Embryonic facial prominence (tissue), 1 donor: ENCODE results near the gene KRTCAP3.

Experiments used
- DNase-seq: peaks from one replicate; pipeline ENCODE4 v3.0.0-alpha.2; 2016; ENCODE audit errors: extremely low spot score

The KRTCAP3 gene

DNA sequence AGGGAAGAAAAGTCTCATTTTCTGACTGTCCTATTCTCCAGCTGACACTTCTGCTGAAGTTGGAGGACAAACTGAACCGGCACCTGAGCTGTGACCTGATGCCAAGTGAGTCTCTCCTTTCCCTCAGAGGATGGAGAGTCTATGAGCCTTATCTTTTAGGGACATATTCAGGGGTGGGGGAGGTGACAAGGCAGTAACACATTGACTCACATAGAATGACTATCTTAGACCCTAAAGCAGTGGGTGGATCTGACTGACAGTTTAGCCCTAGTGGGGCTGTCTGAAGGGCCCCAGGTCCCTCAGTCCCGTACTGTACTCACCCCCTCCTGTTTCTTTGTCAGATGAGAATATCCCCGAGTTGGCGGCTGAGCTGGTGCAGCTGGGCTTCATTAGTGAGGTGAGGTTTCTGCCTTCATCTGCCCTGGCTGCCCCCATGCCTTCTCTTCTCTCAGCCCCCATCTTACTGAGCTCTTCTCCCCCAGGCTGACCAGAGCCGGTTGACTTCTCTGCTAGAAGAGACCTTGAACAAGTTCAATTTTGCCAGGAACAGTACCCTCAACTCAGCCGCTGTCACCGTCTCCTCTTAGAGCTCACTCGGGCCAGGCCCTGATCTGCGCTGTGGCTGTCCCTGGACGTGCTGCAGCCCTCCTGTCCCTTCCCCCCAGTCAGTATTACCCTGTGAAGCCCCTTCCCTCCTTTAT is 805 bp upstream of the KRTCAP3 start:
- DNase-seq: no peak

DNA sequence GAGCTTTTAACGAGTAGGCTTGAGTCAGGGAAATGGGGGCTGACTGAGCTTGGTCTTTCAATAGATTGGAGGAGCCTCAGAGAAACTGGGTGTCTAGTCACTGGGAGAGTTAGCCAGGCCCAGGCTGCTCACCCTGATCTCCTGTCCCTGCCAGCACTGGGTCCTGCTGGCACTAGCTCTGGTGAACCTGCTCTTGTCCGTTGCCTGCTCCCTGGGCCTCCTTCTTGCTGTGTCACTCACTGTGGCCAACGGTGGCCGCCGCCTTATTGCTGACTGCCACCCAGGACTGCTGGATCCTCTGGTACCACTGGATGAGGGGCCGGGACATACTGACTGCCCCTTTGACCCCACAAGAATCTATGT is 720 bp downstream of the KRTCAP3 start:
- no peak for DNase-seq

GRCh38 chr2:27445155-27445554 is 3.0 kb downstream of the KRTCAP3 start:
- no peak for DNase-seq

GRCh38 chr2:27445615-27446014 is 3.4 kb downstream of the KRTCAP3 start:
- no peak for DNase-seq

GRCh38 chr2:27446057-27446456 is 3.9 kb downstream of the KRTCAP3 start:
- no peak for DNase-seq

DNA sequence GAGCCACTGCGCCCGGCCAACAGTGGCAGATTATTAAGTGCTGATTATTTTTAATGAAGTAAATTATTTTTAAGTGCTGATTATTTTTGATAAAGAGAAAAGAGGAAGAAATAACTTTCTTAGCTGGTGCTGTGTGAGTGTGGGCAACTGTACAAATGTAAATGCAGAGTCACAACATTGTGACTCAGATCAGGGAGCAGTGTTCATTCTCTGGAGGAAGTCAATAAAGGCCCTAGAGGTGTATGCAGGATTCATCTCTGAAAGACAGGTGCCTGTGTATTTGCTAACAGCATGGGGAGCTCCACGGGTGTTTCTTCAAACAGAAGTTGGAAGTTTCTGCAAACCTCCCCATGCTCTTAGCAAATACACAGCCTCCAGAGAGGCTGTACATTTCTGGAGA is 6.2 kb downstream of the KRTCAP3 start:
- no peak for DNase-seq

- DNase-seq: no peak
Observed at GRCh38 chr2:27451095-27451494, 8.9 kb downstream of the KRTCAP3 start.

DNA sequence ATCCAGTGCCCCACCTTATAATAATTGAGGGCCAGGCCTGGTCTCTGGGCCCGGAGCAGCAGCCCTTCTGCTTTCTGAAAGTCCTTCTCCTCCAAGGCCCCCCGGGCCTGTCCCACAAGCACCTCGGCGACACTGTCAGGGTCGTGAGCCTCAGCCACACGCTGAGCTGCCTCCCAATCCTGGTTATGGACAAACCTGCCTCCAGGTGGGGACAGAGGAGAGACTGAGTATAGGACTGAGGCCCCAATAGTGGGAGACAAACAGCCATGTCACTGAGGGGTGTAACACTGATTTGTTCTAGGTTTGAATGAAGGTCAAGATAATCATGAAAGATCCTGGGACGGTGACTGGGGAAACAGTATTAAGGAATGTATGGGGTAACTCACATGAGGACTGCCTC is 11.8 kb downstream of the KRTCAP3 start:
- no peak for DNase-seq

- DNase-seq: no peak
Observed at GRCh38 chr2:27461118-27461517, 18.9 kb downstream of the KRTCAP3 start.

DNA sequence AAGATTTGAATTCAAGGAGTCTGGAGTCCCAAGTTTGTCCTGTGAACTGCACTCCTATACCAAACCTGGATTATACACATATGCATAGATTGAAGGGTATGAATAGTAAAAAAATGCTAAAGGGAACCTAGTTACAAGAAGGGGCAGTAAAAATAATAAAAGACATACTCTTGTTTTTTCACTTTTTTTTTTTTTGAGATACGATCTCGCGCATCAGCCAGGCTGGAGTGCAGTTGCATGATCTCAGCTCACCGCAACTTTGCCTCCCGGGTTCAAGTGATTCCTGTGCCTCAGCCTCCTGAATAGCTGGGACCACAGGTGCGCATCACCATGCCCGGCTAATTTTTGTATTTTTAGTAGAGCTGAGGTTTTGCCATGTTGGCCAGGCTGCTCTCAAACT is 22.3 kb downstream of the KRTCAP3 start:
- DNase-seq: no peak

DNA sequence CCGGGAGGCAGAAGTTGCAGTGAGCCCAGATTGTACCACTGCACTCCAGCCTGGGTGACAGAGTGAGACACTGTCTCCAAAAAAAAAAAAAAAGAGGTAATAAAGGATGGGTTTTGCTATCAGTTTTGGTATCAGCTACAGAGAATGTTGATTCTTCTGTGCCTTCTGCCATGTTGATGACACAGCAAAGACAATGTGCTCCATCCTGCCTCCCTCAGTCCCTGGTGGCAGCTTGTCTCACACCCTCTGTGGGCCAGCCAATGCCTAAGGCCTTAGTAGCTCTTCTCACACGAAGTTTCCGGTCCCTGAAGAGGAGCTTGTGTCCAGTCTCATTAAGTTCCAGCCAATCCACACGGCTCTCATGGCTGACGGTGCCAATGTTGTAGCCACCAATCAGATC is 29.8 kb downstream of the KRTCAP3 start:
- no peak for DNase-seq

DNA sequence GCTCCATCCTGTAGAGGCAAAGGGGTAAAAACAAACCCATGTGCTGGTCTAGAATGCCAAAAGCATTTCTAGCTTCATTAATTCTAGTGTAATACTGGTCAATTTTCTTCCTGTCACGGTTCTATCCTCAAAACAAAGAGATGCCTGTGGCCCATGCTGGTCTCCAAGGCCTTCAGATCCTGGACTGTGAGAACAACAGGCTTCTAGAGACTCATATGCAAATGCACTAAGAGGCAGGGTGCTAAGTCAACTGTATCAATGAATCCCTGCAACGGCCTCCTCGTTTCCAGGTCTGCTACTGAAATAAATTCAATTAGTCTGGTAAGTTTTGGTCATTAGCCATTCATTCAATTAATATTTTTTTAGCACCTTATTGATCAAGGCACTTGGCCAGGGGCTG is 43.3 kb downstream of the KRTCAP3 start:
- no peak for DNase-seq

DNA sequence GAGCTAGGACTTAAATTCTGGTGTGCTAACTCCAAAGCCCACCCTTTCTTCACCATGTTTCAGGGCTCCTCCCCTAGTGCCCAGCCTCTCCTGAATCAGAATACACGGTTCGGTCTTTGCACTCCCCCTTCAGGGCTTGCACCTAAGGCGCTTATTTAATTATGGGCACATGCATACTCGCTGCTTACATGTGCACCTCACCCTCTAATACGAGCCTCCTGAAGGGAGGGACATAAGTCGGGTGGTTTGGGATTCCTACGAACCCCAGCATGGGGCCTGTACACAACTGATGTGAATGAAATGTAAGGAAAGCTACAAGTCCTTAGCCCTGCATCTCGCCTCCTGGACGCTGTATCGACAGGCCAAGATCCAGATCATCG is 46.9 kb downstream of the KRTCAP3 start:
- DNase-seq: no peak

DNA sequence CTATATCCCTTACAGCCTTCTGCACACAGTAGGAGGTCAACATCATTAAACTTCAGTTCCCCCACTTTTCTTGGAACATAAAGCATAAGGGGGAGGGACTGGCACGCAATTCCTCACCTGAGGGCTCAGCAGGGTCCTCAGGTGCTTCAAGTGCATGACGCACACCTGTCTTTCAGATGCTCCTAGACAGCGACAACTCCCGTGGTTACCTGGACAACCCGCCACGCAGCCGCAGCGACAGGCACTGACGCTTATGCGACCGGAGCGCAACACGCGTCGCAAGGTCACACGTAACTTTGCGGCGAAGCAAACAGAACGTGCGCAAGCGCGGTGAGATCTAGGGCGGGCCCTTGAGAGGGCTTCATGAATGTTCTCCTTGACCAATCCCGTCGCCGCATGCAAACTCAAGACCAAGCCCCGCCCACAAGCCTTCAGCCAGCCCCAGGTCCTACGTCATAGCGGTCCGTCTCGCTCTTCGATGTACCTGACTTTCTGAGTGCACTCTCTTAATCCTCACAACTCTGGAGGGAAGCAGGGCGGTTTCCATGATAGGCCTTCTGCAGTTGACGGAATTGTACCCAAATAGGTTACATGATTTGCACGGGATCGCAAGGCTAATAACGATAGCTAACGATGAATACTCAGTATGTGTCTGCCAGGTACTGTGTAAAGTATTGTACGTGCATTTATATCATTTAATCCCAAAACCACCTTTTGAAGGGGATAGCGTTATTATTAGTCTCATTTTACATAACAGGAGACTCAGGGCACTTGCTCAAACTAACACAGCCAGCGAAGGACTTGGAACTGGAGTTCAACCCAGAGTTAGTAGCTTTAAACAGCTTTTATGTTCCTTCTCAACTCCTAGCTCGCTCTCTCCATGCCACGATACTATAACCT is 47.6 kb downstream of the KRTCAP3 start, which contains the start of gene IFT172:
Gene IFT172 (minus strand): TSS at position 246 of the 900 bp plus-strand sequence. CDS start 90 bp downstream, at position 156.
- DNase-seq: peak; percentile 97

DNA sequence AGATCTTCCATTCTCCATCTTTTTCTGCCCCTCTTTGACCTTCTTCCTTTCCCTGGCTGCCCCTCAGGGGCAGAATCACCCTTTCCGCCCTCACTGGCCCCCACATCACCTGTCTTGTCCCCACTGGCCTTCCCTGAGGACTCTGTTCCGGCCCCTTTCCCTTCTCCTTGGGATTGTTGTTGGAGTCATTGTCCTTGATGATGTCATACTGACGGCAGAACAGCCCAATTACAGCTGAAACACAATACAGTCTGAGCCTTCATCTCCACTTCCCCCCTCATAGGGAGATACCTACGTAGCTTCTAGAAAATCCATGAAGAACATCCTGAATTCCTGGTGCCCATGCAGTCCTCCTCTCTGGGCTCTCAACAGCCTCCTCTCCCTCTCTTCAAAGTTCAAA is 50.4 kb downstream of the KRTCAP3 start:
- DNase-seq: no peak

DNA sequence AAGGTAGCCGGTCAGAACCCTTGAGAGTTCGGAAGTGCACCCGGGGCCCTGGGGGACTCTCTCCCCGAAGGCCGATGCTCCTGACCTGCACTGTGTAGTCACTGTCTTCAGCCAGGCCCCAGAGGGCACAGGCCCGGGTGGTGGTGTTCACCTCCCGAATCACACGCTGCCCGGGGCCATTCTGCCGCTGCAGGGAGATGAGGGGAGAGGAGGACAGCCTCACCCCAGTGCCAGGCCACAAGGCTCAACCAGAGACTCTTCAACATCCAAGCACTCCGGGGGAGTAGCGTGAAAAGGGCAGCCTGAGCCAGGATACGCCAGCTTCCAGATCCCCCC is 51.7 kb downstream of the KRTCAP3 start:
- no peak for DNase-seq
